Lower lobe of right lung (tissue), 2 donors: Measurements from ENCODE around the gene GMEB1. TPM values are rescaled to one million over a fixed set of nuclear protein-coding genes. Genes with fewer than 3 reads are reported as not detected.
"Not testable (repeated sequence)": the region's sequence is repeated elsewhere in the genome, so short reads cannot be mapped to it uniquely, and the experiment has no call there.

Experiments
- ATAC-seq, 2 donors: fragments of 200-7000 bp; cut with Tn5 transposase; one replicate each; pipeline ENCODE4 v1.9.1; 2020 to 2022; ENCODE audit warnings: mild to moderate bottlenecking in 2 of 2, moderate library complexity in 2 of 2
- DNase-seq: peaks from one replicate; pipeline ENCODE4 v3.0.0-alpha.2; 2020
- H3K27ac ChIP-seq: fragments of 200-600 bp; one replicate; pipeline ENCODE4 v1.8.0; 2022
- H3K27me3 ChIP-seq: fragments of 200-600 bp; one replicate; pipeline ENCODE4 v1.8.0; 2022; ENCODE audit warnings: low read depth
- H3K36me3 ChIP-seq: fragments of 200-600 bp; one replicate; pipeline ENCODE4 v1.8.0; 2022; ENCODE audit warnings: mild to moderate bottlenecking
- H3K4me1 ChIP-seq: fragments of 200-600 bp; one replicate; pipeline ENCODE4 v1.8.0; 2022
- H3K4me3 ChIP-seq: fragments of 200-600 bp; one replicate; pipeline ENCODE4 v1.8.0; 2022; ENCODE audit warnings: mild to moderate bottlenecking
- H3K9me3 ChIP-seq: fragments of 200-600 bp; one replicate; pipeline ENCODE4 v1.8.0; 2022
- CTCF ChIP-seq: fragments of 200-600 bp; IDR thresholded peaks from one replicate; pipeline ENCODE4 v1.8.0; 2022; ENCODE audit warnings: antibody characterized with exemption, mild to moderate bottlenecking
- intact Hi-C: fragments of 100-400 bp; cut with DNase I; formaldehyde crosslinking; loops from one replicate; pipeline ENCODE4 v1.11.0; 2022
- total RNA-seq: library from RNA; stranded (reverse); fragmentation: NEBNext Ultra II Directional; extraction: Animal tissue kit (Norgen Biotek cat#: 25700); gene quantifications from one replicate; pipeline ENCODE4 v1.2.1, GENCODE V29; 2021
- donor health status: DM: no; HTN: yes; CAD: no; lungs with severe emphysema.

Gene GMEB1
- total RNA-seq, 1 donor from 2014 or later: 14.2 TPM

GRCh38 chr1:28642847-28643635, 25.5 kb upstream of the GMEB1 start, which contains the start of gene TAF12:
Gene TAF12, minus strand, starts transcription at chr1:28643067. Its CDS starts 20,986 bp downstream, at chr1:28622081.
- peak within 1 kb of the TSS; percentile 95 for H3K27ac ChIP-seq
- TF ChIP-seq CTCF: peak; percentile 46
- peaks cover 35% of the 10 kb centered on the region for H3K4me1 ChIP-seq
- peak; percentile 97 for ATAC-seq
- H3K4me3 ChIP-seq: peak within 1 kb of the TSS; percentile 81
- H3K27me3 ChIP-seq: no peaks in the 10 kb centered on the region
- no peaks in the 10 kb centered on the region for H3K36me3 ChIP-seq
- no peaks in the 10 kb centered on the region for H3K9me3 ChIP-seq
- intact Hi-C loops: no loop called here
- DNase-seq: peak; percentile 93

- TF ChIP-seq CTCF: no peak
- Histone ChIP-seq H3K36me3 (no peaks in the 10 kb centered on the region), H3K4me3 (peak overlapping the region; percentile 81), H3K27ac (peak overlapping the region; percentile 95), H3K9me3 (no peaks in the 10 kb centered on the region), H3K27me3 (no peaks in the 10 kb centered on the region), H3K4me1 (peaks cover 43% of the 10 kb centered on the region)
- ATAC-seq: no peak
- intact Hi-C loops: no loop called here
- no peak for DNase-seq
Observed at GRCh38 chr1:28644494-28644893, 24.1 kb upstream of the GMEB1 start.

GRCh38 chr1:28645406-28645805, 23.2 kb upstream of the GMEB1 start:
- H3K9me3 ChIP-seq, H3K27ac ChIP-seq, ATAC-seq, H3K36me3 ChIP-seq, intact Hi-C loops, H3K4me3 ChIP-seq, DNase-seq, H3K27me3 ChIP-seq: not testable (repeated sequence)
- H3K4me1 ChIP-seq: peaks cover 42% of the 10 kb centered on the region

- TF ChIP-seq CTCF: no peak
- ATAC-seq: no peak
- no peak for DNase-seq
- H3K9me3 ChIP-seq: no peaks in the 10 kb centered on the region
- intact Hi-C loops: no loop called here
- H3K27me3 ChIP-seq: no peaks in the 10 kb centered on the region
- H3K36me3 ChIP-seq: no peaks in the 10 kb centered on the region
- H3K4me1 ChIP-seq: peaks cover 35% of the 10 kb centered on the region
- no peak overlapping the region for H3K27ac ChIP-seq
- H3K4me3 ChIP-seq: no peak overlapping the region
Observed at GRCh38 chr1:28646040-28646439, 22.5 kb upstream of the GMEB1 start.

- H3K4me3 ChIP-seq: peak overlapping the region; percentile 62
- DNase-seq: peak; percentile 93
- ATAC-seq: peak; percentile 95 to 97
- H3K36me3 ChIP-seq: no peaks in the 10 kb centered on the region
- peaks cover 24% of the 10 kb centered on the region for H3K4me1 ChIP-seq
- intact Hi-C loops: no loop called here
- peak overlapping the region; percentile 99 for H3K27ac ChIP-seq
- no peaks in the 10 kb centered on the region for H3K27me3 ChIP-seq
- no peak for TF ChIP-seq CTCF
- no peaks in the 10 kb centered on the region for H3K9me3 ChIP-seq
Observed at GRCh38 chr1:28648008-28648473, 20.5 kb upstream of the GMEB1 start.
